Neural crest cell (in vitro differentiated cells): ENCODE measurements around the gene PSORS1C1. TPM values are rescaled to one million over a fixed set of nuclear protein-coding genes. Genes with fewer than 3 reads are reported as not detected.

ENCODE experiments used
- DNase-seq: peaks from one replicate; pipeline ENCODE4 v3.0.0; 2021; ENCODE audit warnings: low read depth, mixed read lengths, low spot score
- H3K27ac Mint-ChIP-seq: one replicate; pipeline ENCODE4 v1.8.0; 2021; ENCODE audit warnings: mild to moderate bottlenecking, mixed read lengths; ENCODE audit not compliant: unreplicated experiment
- H3K27me3 Mint-ChIP-seq: 2 replicates; pipeline ENCODE4 v1.8.0; 2021; ENCODE audit warnings: low read depth, mild to moderate bottlenecking, mixed read lengths
- H3K36me3 Mint-ChIP-seq: 2 replicates; pipeline ENCODE4 v1.8.0; 2021; ENCODE audit warnings: low read depth, mild to moderate bottlenecking, mixed read lengths
- H3K4me1 Mint-ChIP-seq: 2 replicates; pipeline ENCODE4 v1.8.0; 2021; ENCODE audit warnings: mixed read lengths
- H3K4me3 Mint-ChIP-seq: one replicate; pipeline ENCODE4 v1.8.0; 2021; ENCODE audit warnings: mild to moderate bottlenecking, mixed read lengths
- H3K9me3 Mint-ChIP-seq: 2 replicates; pipeline ENCODE4 v1.8.0; 2021; ENCODE audit warnings: mixed read lengths
- CTCF ChIP-seq: fragments of 200-600 bp; sonication (generic); conservative IDR thresholded peaks from 2 replicates; pipeline ENCODE4 v1.5.0; 2021; ENCODE audit warnings: antibody characterized with exemption, mild to moderate bottlenecking
- total RNA-seq: library from RNA; stranded (reverse); gene quantifications from 2 replicates; pipeline ENCODE4 v1.2.1, GENCODE V29; 2021

Gene PSORS1C1
- total RNA-seq, 1 donor from 2014 or later: not detected

DNA sequence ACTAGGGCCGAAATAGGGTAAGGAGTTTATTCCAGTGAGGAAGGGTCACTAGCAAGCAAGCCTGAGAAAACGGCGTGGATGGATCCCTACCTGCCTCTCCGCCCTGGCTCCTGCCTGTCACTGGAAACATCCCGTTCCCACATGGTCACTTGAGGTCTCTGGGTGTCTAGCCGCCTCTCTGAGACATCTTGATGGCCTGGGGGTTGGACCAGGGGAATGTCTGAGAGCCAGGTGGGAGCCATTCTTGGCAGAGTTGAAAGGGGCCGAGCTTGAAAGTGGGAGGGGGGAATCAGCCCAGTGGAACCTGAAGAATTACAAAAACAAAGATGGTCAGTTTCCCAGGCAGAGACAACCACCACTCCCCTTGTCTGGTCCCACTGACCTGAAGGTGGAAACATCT lies 42.0 kb downstream of the PSORS1C1 start:
- DNase-seq: no peak
- H3K27ac Mint-ChIP-seq: no peak overlapping the region
- peak overlapping the region; percentile 92 for H3K4me3 Mint-ChIP-seq
- H3K4me1 Mint-ChIP-seq: peaks cover 31% of the 10 kb centered on the region
- no peak for TF ChIP-seq CTCF
- H3K9me3 Mint-ChIP-seq: no peaks in the 10 kb centered on the region
- H3K36me3 Mint-ChIP-seq: peaks cover 3% of the 10 kb centered on the region
- H3K27me3 Mint-ChIP-seq: no peaks in the 10 kb centered on the region

DNA sequence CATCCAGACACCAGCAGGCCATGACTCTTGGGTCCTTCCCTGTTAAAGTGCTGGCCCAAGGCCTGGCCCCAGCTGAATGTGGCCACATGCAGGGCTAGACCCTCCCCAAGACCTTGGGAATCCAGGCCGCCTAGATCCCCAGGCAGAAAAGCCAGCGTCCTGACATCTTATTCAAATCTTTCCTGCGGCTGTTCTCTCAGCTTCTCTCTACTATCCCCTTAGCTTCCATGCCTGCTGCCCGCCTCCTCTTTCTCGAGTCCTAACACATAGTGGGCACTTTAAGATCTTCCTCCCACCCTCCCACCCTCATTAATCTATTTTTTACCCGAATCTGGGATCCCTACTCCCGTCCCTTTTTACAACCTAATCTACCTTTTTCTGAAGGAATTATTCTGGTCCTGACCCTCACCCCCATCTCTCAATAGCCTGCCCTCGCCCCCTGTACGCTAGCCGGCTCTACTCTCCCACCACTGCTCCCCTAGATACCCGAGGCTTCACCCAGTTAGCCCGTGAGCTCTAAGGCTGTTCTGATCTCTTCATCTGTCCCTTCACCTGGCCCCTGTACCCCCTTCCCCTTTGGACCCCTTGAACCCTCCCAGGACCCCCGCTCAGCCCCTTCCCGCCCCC lies 43.0 kb downstream of the PSORS1C1 start, which contains the start of gene CCHCR1:
CCHCR1 (minus strand) TSS at position 290 of the 627 bp plus-strand sequence; CDS start at position 88, 202 bp downstream.
- peak within 1 kb of the TSS; percentile 66 for H3K27ac Mint-ChIP-seq
- H3K27me3 Mint-ChIP-seq: no peaks in the 10 kb centered on the region
- H3K4me3 Mint-ChIP-seq: peak within 1 kb of the TSS; percentile 92
- TF ChIP-seq CTCF: no peak
- no peak for DNase-seq
- peaks cover 3% of the 10 kb centered on the region for H3K36me3 Mint-ChIP-seq
- peaks cover 31% of the 10 kb centered on the region for H3K4me1 Mint-ChIP-seq
- H3K9me3 Mint-ChIP-seq: no peaks in the 10 kb centered on the region

GRCh38 chr6:31158140-31158862 lies 43.7 kb downstream of the PSORS1C1 start, which contains the start of gene TCF19:
Gene TCF19 (plus strand): TSS chr6:31158589. CDS start chr6:31159470, 881 bp downstream.
- Mint-ChIP-seq H3K4me3 (peak within 1 kb of the TSS; percentile 92), H3K9me3 (no peaks in the 10 kb centered on the region), H3K27ac (peak within 1 kb of the TSS; percentile 66), H3K27me3 (no peaks in the 10 kb centered on the region), H3K4me1 (peaks cover 34% of the 10 kb centered on the region), H3K36me3 (peaks cover 3% of the 10 kb centered on the region)
- TF ChIP-seq CTCF: no peak
- peak; percentile 99 for DNase-seq

DNA sequence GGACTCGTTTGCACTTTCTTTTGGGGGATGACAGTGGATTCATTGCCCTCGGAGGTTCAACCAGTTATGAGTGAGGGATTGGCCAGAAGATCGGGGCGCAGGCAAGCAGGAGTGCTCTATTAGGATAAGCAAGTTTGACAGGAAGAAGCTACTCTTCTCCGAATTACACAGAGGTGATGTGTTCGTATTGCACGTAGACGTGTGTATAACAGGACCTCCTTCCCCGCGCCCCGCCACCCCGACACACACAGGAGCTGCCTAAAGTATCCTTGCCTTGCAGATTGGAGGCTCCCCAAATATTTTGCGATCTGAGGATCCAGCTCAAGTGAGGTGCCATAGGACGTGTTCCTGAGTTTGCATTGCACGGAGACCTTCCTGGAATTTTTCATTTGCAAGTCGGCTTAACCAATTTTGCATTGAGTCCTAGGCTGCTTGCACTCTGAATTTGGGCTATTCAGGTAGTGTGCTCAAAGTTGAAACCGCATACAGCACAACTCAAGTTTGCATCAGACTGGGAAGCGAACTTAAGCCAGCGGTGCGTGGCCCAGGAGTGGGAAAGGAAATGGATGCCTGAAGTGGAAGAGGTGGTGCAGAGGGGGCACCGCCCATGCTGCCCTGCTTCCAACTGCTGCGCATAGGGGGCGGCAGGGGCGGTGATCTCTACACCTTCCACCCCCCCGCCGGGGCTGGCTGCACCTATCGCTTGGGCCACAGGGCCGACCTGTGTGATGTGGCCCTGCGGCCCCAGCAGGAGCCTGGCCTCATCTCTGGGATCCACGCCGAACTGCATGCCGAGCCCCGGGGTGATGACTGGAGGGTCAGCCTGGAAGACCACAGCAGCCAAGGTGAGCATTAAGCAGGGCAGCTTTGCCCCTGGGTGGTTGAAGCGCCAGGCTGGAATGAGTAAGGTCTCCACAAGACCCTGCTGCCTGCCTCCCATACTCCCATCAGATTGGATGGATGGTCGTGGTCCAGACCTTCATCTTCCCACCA lies 44.6 kb downstream of the PSORS1C1 start:
- Mint-ChIP-seq H3K9me3 (no peaks in the 10 kb centered on the region), H3K36me3 (peaks cover 3% of the 10 kb centered on the region), H3K27ac (peak overlapping the region; percentile 29), H3K4me3 (peak overlapping the region; percentile 92), H3K4me1 (peaks cover 34% of the 10 kb centered on the region), H3K27me3 (no peaks in the 10 kb centered on the region)
- DNase-seq: no peak
- no peak for TF ChIP-seq CTCF
